ENCODE data around the gene PRPF19.

PRPF19 gene

DNA sequence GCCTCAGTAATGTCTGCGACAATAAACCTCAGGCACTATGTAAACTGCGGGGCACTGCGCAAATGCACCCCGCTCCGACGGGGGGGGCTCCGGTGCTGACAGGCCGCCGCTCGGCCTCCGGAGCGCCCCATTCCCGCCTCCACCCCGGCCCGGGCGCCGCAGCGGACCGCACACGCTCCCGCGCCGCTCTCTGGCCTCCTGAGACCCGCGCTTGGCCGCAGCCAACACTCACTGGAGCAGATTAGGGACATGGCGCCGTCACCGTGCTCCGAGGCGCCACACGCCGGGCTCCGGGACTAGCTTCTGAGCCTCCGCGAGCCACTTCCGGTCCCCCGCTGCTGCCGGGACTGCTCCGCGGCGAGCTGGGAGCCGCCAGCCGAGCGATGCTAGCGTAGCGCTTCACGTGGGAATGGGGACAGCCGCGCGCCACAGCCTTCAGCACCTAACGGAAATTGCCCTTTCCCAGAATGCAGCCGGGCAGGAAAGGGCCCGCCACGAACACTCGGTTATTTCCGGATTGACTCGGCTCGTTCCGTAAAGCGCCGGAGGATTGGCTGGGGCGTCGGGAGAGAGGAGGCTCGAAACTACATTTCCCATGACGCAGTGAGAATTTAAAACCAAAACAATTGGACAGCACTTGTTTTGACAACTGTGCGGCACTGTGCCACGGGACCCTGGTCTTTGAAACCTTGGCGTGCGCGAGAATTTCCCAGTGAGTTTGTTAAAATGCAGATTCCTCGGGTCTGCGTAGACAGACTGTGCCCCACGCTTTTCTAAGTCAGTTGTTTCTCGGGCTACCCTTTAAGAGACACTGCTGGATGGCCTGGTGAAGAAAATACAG, at the start of gene PRPF19:
Gene PRPF19 (minus strand): TSS at position 454 of the 841 bp plus-strand sequence. CDS start 203 bp downstream, at position 251.
- no peaks in the 10 kb centered on the region for H3K27me3 ChIP-seq
- H3K9ac ChIP-seq: peak within 1 kb of the TSS; percentile 92
- H3K27ac ChIP-seq: peak within 1 kb of the TSS; percentile 95
- TF ChIP-seq Cebpa-rat (IDR thresholded peaks at IDR 0.05): no peak
- H3K4me3 ChIP-seq: peak within 1 kb of the TSS; percentile 77
- peaks cover 49% of the 10 kb centered on the region for H3K4me1 ChIP-seq
- peaks cover 33% of the 10 kb centered on the region for H3K36me3 ChIP-seq
- H3K9me3 ChIP-seq: peaks cover 10% of the 10 kb centered on the region
- H4K20me1 ChIP-seq: peaks cover 45% of the 10 kb centered on the region
- H3K4me2 ChIP-seq: peak within 1 kb of the TSS; percentile 94

GRCh38 chr11:60955571-60955970, 49.2 kb upstream of the PRPF19 start:
- H4K20me1 ChIP-seq: no peaks in the 10 kb centered on the region
- no peak overlapping the region for H3K4me2 ChIP-seq
- H3K4me3 ChIP-seq: no peak overlapping the region
- H3K4me1 ChIP-seq: peaks cover 61% of the 10 kb centered on the region
- no peak overlapping the region for H3K27ac ChIP-seq
- H3K9ac ChIP-seq: no peak overlapping the region
- H3K27me3 ChIP-seq: no peaks in the 10 kb centered on the region
- no peaks in the 10 kb centered on the region for H3K36me3 ChIP-seq
- TF ChIP-seq Cebpa-rat (IDR thresholded peaks at IDR 0.05): no peak
- H3K9me3 ChIP-seq: no peaks in the 10 kb centered on the region

DNA sequence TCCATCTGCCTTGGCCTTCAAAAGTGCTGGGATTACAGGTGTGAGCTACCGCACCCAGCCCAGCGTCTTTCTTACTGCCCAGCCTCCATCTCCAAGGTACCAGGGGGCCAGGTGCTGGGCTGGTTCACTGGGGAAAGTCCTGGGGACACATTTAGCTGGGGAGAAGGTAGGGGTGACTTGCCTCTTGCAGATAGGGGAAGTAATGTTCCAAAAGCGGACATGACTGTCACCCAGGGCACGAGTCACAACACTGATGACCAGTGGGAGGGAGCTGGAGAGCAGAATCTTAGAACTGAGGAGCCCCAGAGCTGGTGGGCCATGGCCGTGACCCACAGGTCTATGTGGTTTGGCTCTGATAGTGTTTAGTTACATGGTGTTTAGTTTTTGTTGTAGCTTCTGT, 48.0 kb upstream of the PRPF19 start:
- no peak overlapping the region for H3K9ac ChIP-seq
- peaks cover 61% of the 10 kb centered on the region for H3K4me1 ChIP-seq
- TF ChIP-seq Cebpa-rat (IDR thresholded peaks at IDR 0.05): no peak
- H3K27me3 ChIP-seq: no peaks in the 10 kb centered on the region
- H3K36me3 ChIP-seq: no peaks in the 10 kb centered on the region
- H3K4me3 ChIP-seq: no peak overlapping the region
- no peak overlapping the region for H3K27ac ChIP-seq
- H4K20me1 ChIP-seq: no peaks in the 10 kb centered on the region
- H3K9me3 ChIP-seq: no peaks in the 10 kb centered on the region
- H3K4me2 ChIP-seq: no peak overlapping the region

- H4K20me1 ChIP-seq: no peaks in the 10 kb centered on the region
- H3K9me3 ChIP-seq: no peaks in the 10 kb centered on the region
- H3K4me1 ChIP-seq: peaks cover 55% of the 10 kb centered on the region
- no peak overlapping the region for H3K4me3 ChIP-seq
- no peak for TF ChIP-seq Cebpa-rat (IDR thresholded peaks at IDR 0.05)
- no peaks in the 10 kb centered on the region for H3K27me3 ChIP-seq
- H3K27ac ChIP-seq: no peak overlapping the region
- H3K36me3 ChIP-seq: no peaks in the 10 kb centered on the region
- H3K4me2 ChIP-seq: peak overlapping the region; percentile 98
- H3K9ac ChIP-seq: no peak overlapping the region
These were observed 47.4 kb upstream of the PRPF19 start for GRCh38 chr11:60953781-60954180.

- Histone ChIP-seq H3K9me3 (no peaks in the 10 kb centered on the region), H3K36me3 (no peaks in the 10 kb centered on the region), H3K27ac (peak overlapping the region; percentile 85), H4K20me1 (no peaks in the 10 kb centered on the region), H3K27me3 (no peaks in the 10 kb centered on the region), H3K4me3 (peak overlapping the region; percentile 62; the same call in 1 of the 2 replicates), H3K9ac (peak overlapping the region; percentile 73; the same call in 1 of the 2 replicates), H3K4me2 (peak overlapping the region; percentile 98), H3K4me1 (peaks cover 47% of the 10 kb centered on the region)
- no peak for TF ChIP-seq Cebpa-rat (IDR thresholded peaks at IDR 0.05)
These were observed 46.4 kb upstream of the PRPF19 start for GRCh38 chr11:60952742-60953170.

DNA sequence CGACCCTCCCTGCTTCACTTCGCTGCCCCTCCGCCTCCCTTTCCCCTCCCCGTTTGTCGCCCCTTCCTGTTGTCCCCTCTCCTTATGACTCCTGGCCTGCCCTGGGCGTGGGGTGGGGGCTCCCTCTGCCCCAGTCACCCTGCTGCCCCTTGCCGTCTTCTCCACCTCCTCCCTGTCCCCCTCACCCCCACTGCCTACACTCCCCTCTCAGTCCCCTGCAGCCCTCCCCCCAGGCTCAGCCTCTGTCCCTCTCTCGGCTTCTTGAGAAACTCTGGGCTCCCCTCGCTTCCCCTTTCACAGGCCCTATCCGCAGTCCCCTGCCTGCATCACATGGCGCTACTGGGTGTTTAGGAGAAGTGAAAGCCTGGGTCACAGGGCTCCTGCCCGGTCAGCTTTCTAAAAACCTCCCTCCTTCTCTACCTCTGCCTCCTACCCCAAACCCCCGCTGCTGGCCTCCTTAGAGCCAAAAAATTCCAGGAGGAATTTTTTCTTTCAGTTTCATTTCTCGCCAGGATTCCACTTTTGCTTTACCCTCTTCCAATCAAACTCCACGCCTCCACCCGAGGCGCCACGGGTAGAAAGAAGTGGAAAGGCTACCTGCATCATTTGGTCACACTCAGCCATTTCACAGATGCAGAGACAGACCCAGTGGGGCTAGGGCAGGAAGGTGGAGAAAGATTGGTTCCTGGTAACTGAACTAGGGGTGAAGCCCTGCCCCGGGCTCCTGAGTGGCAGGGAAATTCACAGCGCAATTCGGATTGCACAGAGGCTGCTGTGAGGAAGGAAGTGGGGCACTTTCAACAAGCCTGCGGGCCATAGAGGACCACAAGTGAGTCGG, 45.7 kb upstream of the PRPF19 start, which contains the start of gene SLC15A3:
Gene SLC15A3 (minus strand): TSS at position 273 of the 838 bp plus-strand sequence. CDS start 625 bp downstream, outside the sequence.
- Histone ChIP-seq H3K4me1 (peaks cover 47% of the 10 kb centered on the region), H3K4me3 (peak within 1 kb of the TSS; percentile 62), H3K27me3 (no peaks in the 10 kb centered on the region), H3K9ac (peak within 1 kb of the TSS; percentile 73), H3K9me3 (no peaks in the 10 kb centered on the region), H4K20me1 (no peaks in the 10 kb centered on the region), H3K27ac (peak within 1 kb of the TSS; percentile 85), H3K4me2 (peak within 1 kb of the TSS; percentile 98), H3K36me3 (no peaks in the 10 kb centered on the region)
- no peak for TF ChIP-seq Cebpa-rat (IDR thresholded peaks at IDR 0.05)

DNA sequence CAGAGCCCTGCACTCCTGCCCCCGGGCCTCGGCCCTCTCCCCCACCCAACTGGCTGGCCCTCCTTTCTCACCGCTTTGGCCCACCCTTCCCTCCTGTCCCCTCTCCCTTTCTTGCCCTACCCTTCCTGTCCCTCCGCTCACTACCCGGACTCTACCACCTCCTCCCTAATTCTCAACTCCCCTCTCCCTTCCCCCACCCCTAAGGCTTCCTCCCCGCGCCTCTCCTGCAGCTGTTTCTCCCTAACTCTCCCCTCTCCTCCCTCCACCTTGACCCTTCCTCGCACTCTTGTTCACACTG, 45.2 kb upstream of the PRPF19 start:
- Histone ChIP-seq H3K9me3 (no peaks in the 10 kb centered on the region), H4K20me1 (no peaks in the 10 kb centered on the region), H3K4me3 (peak overlapping the region; percentile 62), H3K4me1 (peaks cover 47% of the 10 kb centered on the region), H3K27ac (peak overlapping the region; percentile 85), H3K4me2 (peak overlapping the region; percentile 98), H3K9ac (peak overlapping the region; percentile 73), H3K27me3 (no peaks in the 10 kb centered on the region), H3K36me3 (peaks cover 2% of the 10 kb centered on the region; the same call in 1 of the 2 replicates)
- no peak for TF ChIP-seq Cebpa-rat (IDR thresholded peaks at IDR 0.05)

DNA sequence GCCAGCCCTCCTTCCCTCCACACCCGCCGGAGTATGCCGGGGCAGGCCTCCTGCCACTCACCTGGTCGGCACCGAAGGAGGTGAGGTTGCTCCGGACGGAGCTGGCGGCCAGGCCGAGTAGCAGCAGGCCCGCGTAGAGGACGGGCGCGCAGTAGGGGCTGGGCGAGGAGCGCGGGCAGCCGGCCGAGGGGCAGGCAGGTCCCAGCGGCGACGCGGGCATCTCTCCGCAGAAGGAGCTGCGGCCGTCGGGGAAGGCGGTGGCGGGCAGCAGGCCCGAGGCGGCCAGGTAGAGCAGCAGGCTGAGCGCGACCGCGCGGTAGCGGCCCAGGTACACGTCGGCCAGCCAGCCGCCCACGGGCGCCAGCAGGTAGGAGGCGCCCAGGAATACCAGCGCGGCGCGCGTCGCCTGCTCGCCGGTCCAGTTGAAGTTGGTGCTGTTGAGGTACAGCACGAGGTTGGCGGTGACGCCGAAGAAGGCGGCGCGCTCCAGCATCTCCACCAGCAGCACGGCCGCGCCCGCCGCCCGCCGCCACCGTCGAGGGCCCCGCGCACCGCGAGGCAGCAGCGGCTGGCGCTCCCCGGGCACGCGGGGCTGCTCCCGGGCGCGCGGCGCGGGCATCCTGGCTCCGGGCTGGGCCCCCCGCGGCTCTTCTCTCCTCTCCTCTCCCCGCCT, 44.7 kb upstream of the PRPF19 start:
- no peaks in the 10 kb centered on the region for H4K20me1 ChIP-seq
- no peak for TF ChIP-seq Cebpa-rat (IDR thresholded peaks at IDR 0.05)
- no peaks in the 10 kb centered on the region for H3K27me3 ChIP-seq
- peaks cover 47% of the 10 kb centered on the region for H3K4me1 ChIP-seq
- H3K9me3 ChIP-seq: no peaks in the 10 kb centered on the region
- peak overlapping the region; percentile 62 for H3K4me3 ChIP-seq
- H3K27ac ChIP-seq: peak overlapping the region; percentile 85
- peaks cover 7% of the 10 kb centered on the region; the same call in 1 of the 2 replicates for H3K36me3 ChIP-seq
- H3K9ac ChIP-seq: peak overlapping the region; percentile 73
- H3K4me2 ChIP-seq: peak overlapping the region; percentile 98

DNA sequence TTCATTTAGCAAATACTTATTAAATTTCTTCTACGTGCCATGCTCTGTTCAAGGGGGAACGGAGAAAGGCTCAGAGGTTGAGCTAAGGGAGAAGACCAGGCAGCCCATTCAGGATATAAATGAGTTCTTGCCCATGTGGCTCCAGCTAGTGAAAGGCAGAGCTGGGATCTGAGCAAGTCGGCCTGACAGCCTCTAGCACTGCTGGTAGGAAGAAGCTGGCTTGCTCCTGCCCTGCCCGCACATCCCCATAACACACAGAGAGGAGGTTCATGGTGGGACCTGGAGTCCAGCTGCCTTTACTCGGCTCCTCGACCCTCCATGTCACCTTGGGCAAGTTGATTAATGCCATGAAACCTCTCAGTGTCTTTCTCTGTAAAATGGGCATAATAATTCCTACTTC, 43.6 kb upstream of the PRPF19 start:
- H3K27ac ChIP-seq: no peak overlapping the region
- no peaks in the 10 kb centered on the region for H3K9me3 ChIP-seq
- H3K27me3 ChIP-seq: no peaks in the 10 kb centered on the region
- no peak overlapping the region for H3K9ac ChIP-seq
- no peaks in the 10 kb centered on the region for H4K20me1 ChIP-seq
- H3K4me3 ChIP-seq: no peak overlapping the region
- peak overlapping the region; percentile 98 for H3K4me2 ChIP-seq
- H3K4me1 ChIP-seq: peaks cover 47% of the 10 kb centered on the region
- peaks cover 12% of the 10 kb centered on the region; the same call in 1 of the 2 replicates for H3K36me3 ChIP-seq
- no peak for TF ChIP-seq Cebpa-rat (IDR thresholded peaks at IDR 0.05)

Data from BLaER1 (cell line).